DMS53 (cell line): ENCODE measurements around the gene FAM110A.
A peak's percentile ranks its signal among the peaks of the same experiment; 100 is the strongest.
"Not testable (repeated sequence)": the region's sequence is repeated elsewhere in the genome, so short reads cannot be mapped to it uniquely, and the experiment has no call there.

Source experiments
- DNase-seq: peaks from one replicate; lab custom pipeline; 2025; lab: John Stamatoyannopoulos, UW

The FAM110A gene

GRCh38 chr20:833450-834150 lies at the start of gene FAM110A:
Gene FAM110A (plus strand): TSS chr20:833715. CDS start chr20:844805, 11,090 bp downstream.
- DNase-seq, result peak; percentile 98

DNA sequence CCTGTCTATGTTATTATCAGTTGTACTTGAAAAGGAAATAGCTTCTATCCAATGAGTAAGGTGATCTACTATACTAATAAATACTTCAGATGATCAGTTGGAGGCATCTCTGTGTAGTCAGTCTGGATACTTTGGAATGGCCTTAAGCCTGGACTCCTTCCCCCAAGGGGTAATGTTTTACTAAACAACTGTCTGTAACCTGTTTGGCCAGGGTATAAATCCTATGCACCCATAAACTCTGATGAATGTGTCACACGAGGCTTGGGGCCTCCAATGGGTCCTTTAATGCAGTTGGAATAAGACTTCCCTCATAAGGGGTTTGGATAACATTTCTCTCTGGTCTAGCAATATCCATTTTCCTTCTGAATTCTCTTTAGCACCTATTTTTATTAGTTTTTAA lies 45.7 kb upstream of the FAM110A start:
- DNase-seq, result no peak

GRCh38 chr20:791056-791455 lies 42.5 kb upstream of the FAM110A start:
- no peak for DNase-seq

GRCh38 chr20:792248-792647 lies 41.3 kb upstream of the FAM110A start:
- no peak for DNase-seq

GRCh38 chr20:796921-797320 lies 36.6 kb upstream of the FAM110A start:
- no peak for DNase-seq

DNA sequence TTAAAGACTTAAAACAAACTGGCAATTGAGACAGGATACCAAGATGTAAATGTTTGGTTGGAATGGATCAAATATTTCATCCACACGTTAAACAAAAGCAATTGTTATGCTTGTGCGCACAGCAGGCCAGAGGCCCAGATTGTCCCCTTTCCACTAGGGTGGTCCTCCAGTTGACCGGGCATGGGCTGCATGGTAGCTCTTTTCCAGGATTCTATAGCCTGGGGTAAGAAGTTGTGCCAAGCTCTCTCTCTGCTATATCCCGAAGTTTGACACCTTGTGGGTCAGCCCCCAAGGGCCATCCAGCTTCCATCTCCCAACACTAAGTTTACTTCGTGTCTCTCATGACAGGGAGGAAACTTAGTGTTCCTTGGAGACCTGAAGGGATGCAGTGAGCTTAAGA lies 34.8 kb upstream of the FAM110A start:
- not testable (repeated sequence) for DNase-seq

DNA sequence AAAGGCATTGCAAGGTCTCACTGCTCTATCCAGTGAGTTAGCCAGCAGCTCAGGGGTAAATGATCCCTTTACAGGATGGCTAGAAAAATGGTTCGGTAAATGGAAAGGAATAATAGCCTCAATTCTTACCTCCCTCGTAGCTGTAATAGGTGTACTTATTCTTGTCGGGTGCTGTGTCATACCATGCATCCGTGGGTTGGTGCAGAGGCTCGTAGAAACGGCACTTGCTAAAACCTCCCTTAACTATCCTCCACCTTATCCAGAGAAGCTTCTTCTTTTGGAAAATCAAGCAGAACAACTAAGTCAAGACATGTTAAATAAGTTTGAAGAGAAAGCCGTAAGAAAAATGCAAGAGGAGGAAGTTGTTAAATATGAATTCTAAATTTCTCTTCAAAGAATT lies 33.5 kb upstream of the FAM110A start:
- not testable (repeated sequence) for DNase-seq

GRCh38 chr20:801678-802077 lies 31.8 kb upstream of the FAM110A start:
- DNase-seq, result no peak

DNA sequence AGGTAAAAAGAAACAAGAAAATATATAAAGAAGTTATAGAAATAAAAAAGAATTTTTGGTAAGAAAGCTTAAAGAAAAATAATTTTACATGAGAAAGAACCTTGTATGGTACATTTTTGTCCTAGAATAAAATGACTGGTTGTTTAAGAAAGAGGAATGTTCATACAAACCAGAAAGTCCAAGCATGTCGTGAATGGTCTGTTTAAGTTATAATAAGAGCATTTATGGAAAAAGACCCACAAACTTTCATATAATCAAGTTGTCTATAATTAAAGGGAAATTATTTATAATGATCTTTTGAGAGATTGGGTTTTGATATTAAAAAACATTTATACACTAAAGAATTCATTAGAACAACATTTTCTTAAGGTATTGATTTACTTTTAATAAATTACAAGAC lies 27.8 kb upstream of the FAM110A start:
- peak; percentile 64 for DNase-seq

- DNase-seq, result not testable (repeated sequence)
These were observed 21.6 kb upstream of the FAM110A start for GRCh38 chr20:811776-812434.

DNA sequence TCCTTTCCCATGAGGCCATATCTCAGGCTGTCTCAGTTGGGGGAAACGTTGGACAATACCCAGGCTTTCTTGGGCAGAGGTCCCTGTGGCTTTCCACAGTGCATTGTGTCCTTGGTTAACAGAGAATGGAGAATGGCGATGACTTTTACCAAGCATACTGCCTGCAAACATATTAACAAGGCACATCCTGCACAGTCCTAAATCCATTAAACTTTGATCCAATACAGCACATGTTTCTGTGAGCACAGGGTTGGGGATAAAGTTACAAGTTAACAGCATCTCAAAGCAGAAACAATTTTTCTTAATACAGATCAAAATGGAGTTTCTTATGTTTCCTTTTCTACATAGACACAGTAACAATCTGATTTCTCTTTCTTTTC lies 21.1 kb upstream of the FAM110A start:
- DNase-seq, result not testable (repeated sequence)

- no peak for DNase-seq
These were observed 20.1 kb upstream of the FAM110A start for GRCh38 chr20:813390-813789.

- no peak for DNase-seq
These were observed 18.3 kb upstream of the FAM110A start for GRCh38 chr20:815226-815625.

GRCh38 chr20:815914-816606 lies 17.5 kb upstream of the FAM110A start:
- peak; percentile 80 for DNase-seq

DNA sequence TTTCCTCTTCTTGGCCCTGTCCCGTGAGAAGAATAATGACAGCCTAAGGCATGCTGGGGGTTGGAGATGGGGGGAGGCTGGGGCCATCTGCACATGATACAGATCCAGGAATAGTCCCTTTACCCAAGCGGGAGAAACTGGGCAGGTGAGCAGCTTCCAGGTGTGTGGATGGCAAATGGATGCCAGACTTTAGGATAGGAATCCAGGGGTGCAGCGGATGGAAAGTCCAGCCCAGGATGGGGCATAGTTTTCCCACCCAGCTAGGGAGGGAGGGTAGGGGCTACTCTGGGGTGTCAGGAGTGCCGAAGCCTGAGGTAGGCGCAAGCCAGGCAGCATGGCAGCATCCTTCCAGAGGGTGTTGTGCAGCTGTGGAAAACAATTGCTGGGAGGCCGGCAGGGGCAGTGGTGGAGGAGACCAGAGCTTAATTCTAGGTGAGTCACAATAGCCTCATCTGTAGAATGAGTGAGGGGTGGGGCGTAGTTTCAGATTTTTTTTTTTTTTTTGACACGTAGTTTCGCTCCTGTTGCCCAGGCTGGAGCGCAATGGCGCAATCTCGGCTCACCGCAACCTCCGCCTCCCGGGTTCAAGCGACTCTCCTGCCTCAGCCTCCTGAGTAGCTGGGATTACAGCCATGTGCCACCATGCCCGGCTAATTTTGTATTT lies 15.4 kb upstream of the FAM110A start:
- peak; percentile 30 for DNase-seq

DNA sequence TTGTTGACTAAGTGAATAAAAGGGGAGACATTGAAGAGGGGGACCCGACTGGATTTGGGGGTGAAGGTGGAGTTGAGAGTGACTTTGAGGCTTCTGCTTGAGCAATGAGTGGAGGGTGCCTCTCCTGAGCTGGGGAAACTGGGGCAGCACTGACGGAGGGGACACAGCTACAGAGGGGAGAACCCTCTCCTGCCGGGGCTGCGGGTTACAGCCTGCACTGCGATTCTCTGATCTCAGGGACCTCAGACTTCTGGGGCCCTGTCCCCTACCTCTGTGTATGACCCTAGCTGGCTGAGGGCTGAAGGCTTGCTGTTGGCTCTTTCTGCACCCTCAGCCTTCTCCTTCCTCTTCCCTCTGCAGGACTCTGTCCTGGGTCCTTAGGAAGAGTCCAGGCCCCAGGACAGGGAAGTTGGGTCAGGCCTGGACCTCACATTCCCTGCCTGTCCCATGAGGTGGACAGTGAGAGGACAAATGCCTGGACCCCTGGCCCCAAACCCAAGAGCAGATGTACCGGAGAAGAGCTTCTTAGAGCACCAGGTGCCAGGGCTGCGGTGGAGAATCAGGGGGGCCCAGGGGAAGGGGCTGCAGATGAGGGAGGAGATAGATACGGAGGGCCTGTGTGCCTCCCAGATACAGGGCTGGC lies 13.7 kb upstream of the FAM110A start:
- DNase-seq, result no peak

GRCh38 chr20:820323-820953 lies 13.1 kb upstream of the FAM110A start:
- DNase-seq, result no peak

DNA sequence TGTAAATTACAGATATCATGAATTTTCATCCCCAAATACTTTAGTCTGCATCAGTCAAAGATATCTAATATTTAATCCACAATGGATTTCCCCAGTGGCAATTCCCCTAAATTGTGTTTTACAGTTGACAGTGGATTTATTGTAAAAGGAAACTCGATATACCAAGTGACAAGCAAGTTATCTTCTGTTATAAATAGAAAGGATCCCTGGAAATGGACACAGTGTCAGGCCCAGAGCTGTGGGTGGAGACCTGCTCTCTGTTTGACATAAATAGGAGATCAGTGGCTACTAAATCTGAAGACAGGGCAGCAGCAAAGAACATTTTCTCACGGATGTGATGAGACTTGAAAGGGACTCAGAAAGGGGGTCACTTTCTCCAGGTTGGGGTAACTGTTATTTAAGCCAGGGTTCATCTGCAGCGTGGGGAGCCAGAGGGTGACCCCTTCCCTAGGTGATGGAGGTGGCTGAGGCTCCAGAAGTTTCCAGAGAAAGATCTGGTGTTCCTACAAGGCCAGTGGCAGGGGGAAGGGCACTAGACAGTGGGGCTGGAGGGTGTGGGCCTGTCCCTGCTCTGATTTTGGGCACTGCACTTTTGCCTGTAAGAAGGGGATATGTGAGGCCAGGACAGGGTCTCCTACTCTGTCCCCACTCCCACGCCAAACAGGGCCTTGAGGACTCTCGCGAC lies 12.3 kb upstream of the FAM110A start:
- DNase-seq, result no peak

DNA sequence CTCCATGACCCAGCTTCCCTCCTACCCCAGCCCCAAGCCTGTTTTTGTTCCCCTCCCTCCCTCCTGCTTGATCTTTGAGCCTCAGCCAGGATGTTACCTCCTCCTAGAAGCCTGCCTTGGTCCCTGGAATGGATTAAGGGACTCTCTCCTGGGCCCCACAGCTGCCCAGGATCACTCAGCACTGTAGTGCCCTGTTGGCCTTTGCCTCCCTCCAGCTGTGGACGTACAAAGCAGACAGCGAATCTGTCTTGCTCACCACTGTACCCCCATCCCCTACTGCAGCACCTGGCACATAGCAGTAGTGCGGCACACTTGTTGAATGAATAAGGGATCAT lies 11.8 kb upstream of the FAM110A start:
- DNase-seq, result no peak

- DNase-seq, result no peak
These were observed 10.6 kb upstream of the FAM110A start for GRCh38 chr20:822651-823573.
